Astrocyte of the cerebellum (primary cell): ENCODE results near the gene GOLIM4.
A peak's percentile ranks its signal among the peaks of the same experiment; 100 is the strongest.

Experiments
- DNase-seq: peaks from one replicate; pipeline ENCODE4 v3.0.0-alpha.2; 2011; ENCODE audit warnings: low read depth
- H3K4me3 ChIP-seq: 2 replicates; pipeline ENCODE4 v1.5.1; 2011; ENCODE audit warnings: mild to moderate bottlenecking, low read depth, low read length, moderate library complexity
- CTCF ChIP-seq: IDR thresholded peaks from 2 replicates; pipeline ENCODE4 v1.5.1; 2012; ENCODE audit warnings: low read length, low read depth, moderate library complexity, mild to moderate bottlenecking; ENCODE audit errors: missing control alignments
- in situ Hi-C: cut with HindIII; loops from 2 replicates; pipeline ENCODE4 v1.10.0; 2017; ENCODE audit warnings: low sequenced_read_pairs

Gene GOLIM4

DNA sequence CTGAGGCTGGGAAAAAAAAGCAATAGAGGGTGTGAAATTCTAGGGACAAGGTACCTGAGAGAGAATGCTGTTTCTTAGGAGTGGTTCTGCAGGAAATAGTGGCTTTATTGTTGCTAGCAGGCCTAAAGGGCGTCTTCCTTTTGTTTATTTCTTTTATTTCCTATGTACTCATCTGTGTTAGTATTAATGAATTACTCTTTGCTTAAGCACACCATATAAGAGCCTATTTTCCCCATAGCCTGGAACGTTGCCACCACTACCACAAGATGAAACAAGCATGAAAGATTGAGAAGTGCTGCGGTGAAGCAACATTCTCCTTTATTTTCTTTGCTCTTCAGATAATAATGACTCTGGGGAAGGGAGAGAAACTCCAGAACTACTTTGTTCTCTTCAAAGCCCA, 21.3 kb upstream of the GOLIM4 start:
- in situ Hi-C loops: no loop called here
- no peak overlapping the region for H3K4me3 ChIP-seq
- no peak for TF ChIP-seq CTCF
- DNase-seq: peak; percentile 67

- peak; percentile 47 for DNase-seq
- no peak overlapping the region for H3K4me3 ChIP-seq
- in situ Hi-C loops: no loop called here
- no peak for TF ChIP-seq CTCF
Observed at GRCh38 chr3:168116279-168116678, 20.6 kb upstream of the GOLIM4 start.

GRCh38 chr3:168113848-168114247, 18.1 kb upstream of the GOLIM4 start:
- in situ Hi-C loops: no loop called here
- DNase-seq: no peak
- TF ChIP-seq CTCF: no peak
- no peak overlapping the region for H3K4me3 ChIP-seq

DNA sequence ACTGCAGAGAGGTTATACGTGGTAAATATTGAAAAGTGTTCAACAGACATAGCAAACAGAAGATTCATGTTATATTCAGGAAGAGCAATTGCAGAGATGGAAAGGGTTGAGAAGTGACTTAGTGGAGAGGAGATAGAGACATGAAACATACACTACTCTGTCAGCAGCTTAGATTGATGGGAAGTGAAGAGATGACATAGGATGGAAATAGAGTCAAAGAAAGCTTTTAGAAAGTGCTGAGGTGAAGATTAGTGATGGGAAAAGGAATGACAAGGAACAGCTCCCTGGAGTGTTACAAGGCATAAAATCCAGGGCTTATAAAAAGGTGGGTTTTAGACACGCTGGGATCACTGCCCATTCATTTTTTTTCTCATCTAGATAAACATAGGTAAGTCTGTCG, 17.2 kb upstream of the GOLIM4 start:
- TF ChIP-seq CTCF: no peak
- no peak for DNase-seq
- in situ Hi-C loops: no loop called here
- no peak overlapping the region for H3K4me3 ChIP-seq

DNA sequence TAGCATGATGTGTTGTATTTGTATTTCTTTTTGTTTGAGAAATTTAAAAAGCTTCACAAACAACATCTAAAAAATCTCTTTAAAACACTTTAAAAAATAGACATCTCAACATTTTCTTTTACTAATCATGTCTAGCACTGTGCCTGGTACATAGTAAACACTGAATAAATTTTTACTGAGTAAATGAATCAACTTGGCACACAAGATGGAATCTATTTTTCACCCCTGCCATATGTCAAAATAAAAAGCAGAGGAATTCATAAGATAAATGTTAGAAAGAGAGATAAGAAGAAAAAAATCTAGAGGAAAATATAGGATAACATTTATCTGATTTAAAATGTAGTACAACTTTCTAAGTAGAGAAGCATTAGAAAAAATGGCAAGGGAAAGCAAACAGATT, 8.6 kb upstream of the GOLIM4 start:
- DNase-seq: no peak
- no peak for TF ChIP-seq CTCF
- no peak overlapping the region for H3K4me3 ChIP-seq
- in situ Hi-C loops: no loop called here

DNA sequence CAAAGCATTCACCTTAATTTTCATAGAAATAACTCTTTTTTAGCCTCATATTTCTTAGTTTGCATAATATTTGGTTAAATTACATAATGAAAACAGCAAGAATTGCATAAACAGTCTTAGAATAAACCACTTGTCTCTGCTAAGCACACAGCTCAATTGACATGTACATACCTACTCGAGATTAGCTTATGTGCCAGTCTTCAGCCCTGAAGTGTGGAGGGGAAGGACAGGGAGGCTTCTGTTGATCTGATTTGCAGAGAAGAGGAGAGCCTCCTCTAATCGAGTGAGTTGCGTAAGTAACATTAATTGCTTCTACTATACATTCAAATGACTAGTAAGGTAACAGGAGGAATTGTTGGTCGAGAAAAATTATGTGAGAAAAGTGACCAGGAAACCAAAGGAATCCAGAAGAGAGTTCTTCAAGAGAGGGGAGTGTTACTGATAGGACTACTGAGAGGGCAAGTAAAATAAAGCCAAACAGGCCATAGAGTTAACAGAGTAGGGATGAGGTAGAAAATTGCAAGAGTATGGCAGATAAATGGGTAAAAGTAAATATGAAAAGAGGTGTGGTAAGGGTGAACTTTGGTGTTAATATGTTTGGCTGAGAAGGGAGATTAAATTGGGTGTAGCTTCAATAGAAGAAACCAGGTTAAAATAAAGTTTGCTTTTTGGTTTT, 7.1 kb upstream of the GOLIM4 start:
- in situ Hi-C loops: no loop called here

More for the DNA sequence above, 7.1 kb upstream of the GOLIM4 start:
- DNase-seq: no peak
- H3K4me3 ChIP-seq: no peak overlapping the region
- TF ChIP-seq CTCF: no peak
